HCT116 (cell line): ENCODE data around the gene ITIH6. TPM values are rescaled to one million over a fixed set of nuclear protein-coding genes. Genes with fewer than 3 reads are reported as not detected.
"Not testable (repeated sequence)": the region's sequence is repeated elsewhere in the genome, so short reads cannot be mapped to it uniquely, and the experiment has no call there.

Source experiments
- ATAC-seq: fragments of 200-7000 bp; cut with Tn5 transposase; 2 replicates; pipeline ENCODE4 v1.9.1; 2020; ENCODE audit warnings: mild to moderate bottlenecking, moderate library complexity
- BruUV-seq: library from RNA; stranded (reverse); fragments of 400-500 nt; replicated peaks from 2 replicates; lab custom pipeline; 2021; lab: Mats Ljungman, UMichigan
- CTCF ChIA-PET: fragments of 300-600 bp; sonication (Branson Sonifier 250); formaldehyde crosslinking; loops from one replicate; lab custom pipeline; 2021; ENCODE audit warnings: antibody characterized with exemption; lab: Charles Lee
- POLR2A ChIA-PET: fragments of 300-600, 350-600 bp; sonication (Branson Sonifier 250); formaldehyde crosslinking; loops from one replicate; lab custom pipeline; 2021; ENCODE audit warnings: antibody characterized with exemption; lab: Charles Lee
- RAD21 ChIA-PET, 2 experiments: fragments of 300-600 bp; sonication (Branson Sonifier 250); formaldehyde crosslinking; loops; one replicate each; lab custom pipeline; 2023; ENCODE audit warnings: low total read pairs in 2 of 2; ENCODE audit not compliant: uncharacterized antibody in 2 of 2, unreplicated experiment in 2 of 2, low non-redundant PET in 1 of 2; lab: Charles Lee
- DNase-seq: peaks from one replicate; pipeline ENCODE4 v3.0.0-alpha.2; 2010; ENCODE audit warnings: low read depth, low spot score
- H2AFZ ChIP-seq: fragments of 200-600 bp; shearing (Covaris generic), sonication (generic); 2 replicates; pipeline ENCODE4 v1.6.1; 2017; ENCODE audit warnings: low read depth, mixed run types, mixed read lengths, antibody characterized with exemption, low read length; ENCODE audit not compliant: poor library complexity, severe bottlenecking
- H3K27ac ChIP-seq: 2 replicates; pipeline ENCODE4 v1.5.1; 2012; ENCODE audit warnings: low read depth, low read length
- H3K27me3 ChIP-seq: fragments of 200-600 bp; sonication (generic); 2 replicates; pipeline ENCODE4 v1.6.1; 2016; ENCODE audit warnings: mixed run types, low read length, mixed read lengths; ENCODE audit not compliant: insufficient read depth
- H3K36me3 ChIP-seq, 2 experiments: fragments of 200-500 bp in 1 of 2; fragments of 200-600 bp in 1 of 2; sonication (Bioruptor generic) in 1 of 2; sonication (generic) in 1 of 2; 2 replicates each; pipeline versions ENCODE4 v1.5.1 to v1.6.1; 2014 to 2016; ENCODE audit warnings: low read length in 2 of 2, inconsistent platforms in 1 of 2, mixed read lengths in 1 of 2, mixed run types in 1 of 2; ENCODE audit not compliant: insufficient read depth in 2 of 2, control insufficient read depth in 1 of 2
- H3K4me1 ChIP-seq, 2 experiments: fragments of 200-600 bp in 1 of 2; sonication (generic) in 1 of 2; 2 replicates each; pipeline versions ENCODE4 v1.5.1 to v1.6.1; 2012 to 2017; ENCODE audit warnings: low read length in 2 of 2, inconsistent platforms in 1 of 2, mild to moderate bottlenecking in 1 of 2, mixed read lengths in 1 of 2, mixed run types in 1 of 2, moderate library complexity in 1 of 2; ENCODE audit not compliant: insufficient read depth in 2 of 2, control insufficient read depth in 1 of 2
- H3K4me2 ChIP-seq: fragments of 200-600 bp; sonication (generic); 2 replicates; pipeline ENCODE4 v1.6.1; 2017; ENCODE audit warnings: mixed run types, low read length, mixed read lengths
- H3K4me3 ChIP-seq, 2 experiments: fragments of 200-600 bp in 1 of 2; sonication (generic) in 1 of 2; replicated peaks in 1 of 2; 2 replicates each; pipeline ENCODE4 v1.5.1; 2011 to 2016; ENCODE audit warnings: low read length in 2 of 2, control low read depth in 1 of 2, low read depth in 1 of 2, mild to moderate bottlenecking in 1 of 2, mixed read lengths in 1 of 2, mixed run types in 1 of 2
- H3K79me2 ChIP-seq: fragments of 200-600 bp; sonication (generic); 2 replicates; pipeline ENCODE4 v1.6.1; 2017; ENCODE audit warnings: mild to moderate bottlenecking, mixed run types, low read length, moderate library complexity, mixed read lengths; ENCODE audit not compliant: insufficient read depth
- H3K9ac ChIP-seq: fragments of 200-600 bp; sonication (generic); 2 replicates; pipeline ENCODE4 v1.6.1; 2016; ENCODE audit warnings: low read length, mixed read lengths
- H3K9me2 ChIP-seq: fragments of 200-600 bp; sonication (generic), shearing (Covaris generic); 2 replicates; pipeline ENCODE4 v1.6.1; 2017; ENCODE audit warnings: mixed run types, mild to moderate bottlenecking, moderate library complexity; ENCODE audit not compliant: insufficient read depth
- H3K9me3 ChIP-seq, 2 experiments: fragments of 200-500 bp in 1 of 2; fragments of 200-600 bp in 1 of 2; sonication (Bioruptor generic) in 1 of 2; sonication (generic) in 1 of 2; 2 replicates each; pipeline ENCODE4 v1.6.1; 2014 to 2017; ENCODE audit warnings: low read length in 2 of 2, mixed read lengths in 2 of 2, inconsistent platforms in 1 of 2, low read depth in 1 of 2, mild to moderate bottlenecking in 1 of 2, mixed run types in 1 of 2, moderate library complexity in 1 of 2; ENCODE audit not compliant: control insufficient read depth in 1 of 2, insufficient read depth in 1 of 2
- H4K20me1 ChIP-seq: fragments of 200-600 bp; sonication (generic), shearing (Covaris generic); 2 replicates; pipeline ENCODE4 v1.6.1; 2017; ENCODE audit warnings: mixed run types, mild to moderate bottlenecking, moderate library complexity; ENCODE audit not compliant: insufficient read depth
- CBX3 ChIP-seq: IDR thresholded peaks from 2 replicates; pipeline ENCODE4 v1.6.1; 2012; ENCODE audit warnings: low read depth
- ELF1 ChIP-seq: IDR thresholded peaks from 2 replicates; pipeline ENCODE4 v1.6.1; 2012; ENCODE audit warnings: low read depth, borderline replicate concordance
- EZH2 ChIP-seq: fragments of 200-600 bp; sonication (generic); IDR thresholded peaks from 2 replicates; pipeline ENCODE4 v1.6.1; 2017; ENCODE audit warnings: antibody characterized with exemption, mixed run types
- EZH2phosphoT487 ChIP-seq: fragments of 200-600 bp; IDR thresholded peaks from 2 replicates; pipeline ENCODE4 v1.6.1; 2018; ENCODE audit warnings: antibody characterized with exemption, borderline replicate concordance
- FOSL1 ChIP-seq: IDR thresholded peaks from 2 replicates; pipeline ENCODE4 v1.6.1; 2012; ENCODE audit warnings: low read depth
- MAX ChIP-seq: IDR thresholded peaks from 2 replicates; pipeline ENCODE4 v1.6.1; 2012
- POLR2A ChIP-seq: IDR thresholded peaks from 2 replicates; pipeline ENCODE4 v1.7.0; 2011; ENCODE audit warnings: borderline replicate concordance; ENCODE audit not compliant: insufficient read depth, insufficient read length; ENCODE audit errors: extremely low read depth
- RAD21 ChIP-seq: IDR thresholded peaks from 2 replicates; pipeline ENCODE4 v1.6.1; 2012; ENCODE audit warnings: low read depth, mild to moderate bottlenecking
- SIN3A ChIP-seq: IDR thresholded peaks from 2 replicates; pipeline ENCODE4 v1.6.1; 2012; ENCODE audit warnings: low read depth
- SP1 ChIP-seq: IDR thresholded peaks from 2 replicates; pipeline ENCODE4 v1.6.1; 2012; ENCODE audit warnings: low read depth
- YY1 ChIP-seq: IDR thresholded peaks from 2 replicates; pipeline ENCODE4 v1.6.1; 2011; ENCODE audit warnings: low read length, low read depth, moderate library complexity, mild to moderate bottlenecking; ENCODE audit not compliant: insufficient replicate concordance; ENCODE audit errors: extremely low read depth
- ZBTB33 ChIP-seq: IDR thresholded peaks from 2 replicates; pipeline ENCODE4 v1.6.1; 2011; ENCODE audit warnings: mild to moderate bottlenecking, low read length, moderate library complexity; ENCODE audit not compliant: insufficient replicate concordance; ENCODE audit errors: extremely low read depth
- intact Hi-C: fragments of 100-400 bp; cut with micrococcal nuclease; formaldehyde crosslinking; loops from 2 replicates; pipeline ENCODE4 v1.10.0; 2022
- total RNA-seq: library from RNA; stranded (reverse); gene quantifications from one replicate; pipeline ENCODE4 v1.2.1, GENCODE V29; 2021; ENCODE audit not compliant: unreplicated experiment

Gene ITIH6
- total RNA-seq, 1 experiment from 2014 or later = not detected

GRCh38 chrX:54738567-54738966, 59.5 kb downstream of the ITIH6 start:
- BruUV-seq = not testable (repeated sequence)

GRCh38 chrX:54736298-54736942, 61.6 kb downstream of the ITIH6 start:
- RAD21 ChIA-PET, H3K79me2 ChIP-seq, H3K9me2 ChIP-seq, DNase-seq, H3K4me3 ChIP-seq, H3K9me3 ChIP-seq, H3K27ac ChIP-seq, POLR2A ChIA-PET, H3K9ac ChIP-seq, H3K36me3 ChIP-seq, BruUV-seq, H2AFZ ChIP-seq, H3K27me3 ChIP-seq, intact Hi-C loops, H3K4me1 ChIP-seq, ATAC-seq, H4K20me1 ChIP-seq, CTCF ChIA-PET, H3K4me2 ChIP-seq: not testable (repeated sequence)

More at GRCh38 chrX:54738567-54738966, 59.5 kb downstream of the ITIH6 start:
- POLR2A ChIA-PET, H3K27me3 ChIP-seq, H3K9me3 ChIP-seq, ATAC-seq, intact Hi-C loops, RAD21 ChIA-PET, H3K79me2 ChIP-seq, H3K36me3 ChIP-seq, DNase-seq, H3K9ac ChIP-seq, H4K20me1 ChIP-seq, H3K4me3 ChIP-seq, CTCF ChIA-PET, H3K27ac ChIP-seq, H3K4me2 ChIP-seq, H3K4me1 ChIP-seq, H2AFZ ChIP-seq, H3K9me2 ChIP-seq: not testable (repeated sequence)

- Histone ChIP-seq H3K36me3 (no peaks in the 10 kb centered on the region), H3K27me3 (no peaks in the 10 kb centered on the region), H3K9me3 (no peaks in the 10 kb centered on the region), H3K4me3 (no peak overlapping the region), H3K4me2 (peak overlapping the region; percentile 55), H4K20me1 (no peaks in the 10 kb centered on the region), H3K9ac (no peak overlapping the region), H3K79me2 (no peaks in the 10 kb centered on the region), H2AFZ (peak overlapping the region; percentile 74), H3K27ac (no peak overlapping the region), H3K4me1 (peaks cover 0 to 15% of the 10 kb centered on the region in 2 experiments; a peak in 2 of 4 replicates), H3K9me2 (no peaks in the 10 kb centered on the region)
- DNase-seq = peak; percentile 38
- ChIA-PET RAD21 (no interaction called here), POLR2A (no interaction called here), CTCF (interaction anchor here (1.0 kb wide), 1 partner anchor 79 kb away, joined by 3 read pairs; no protein-coding TSS in a partner anchor)
- intact Hi-C loops = no loop called here
- peak; percentile 88 for ATAC-seq
- BruUV-seq = no TSS peak
- no peak for TF ChIP-seq YY1
- TF ChIP-seq SIN3A = no peak
- no peak for TF ChIP-seq POLR2A
- no peak for TF ChIP-seq EZH2
- peak; percentile 30; the same call in 1 of the 2 replicates for TF ChIP-seq CBX3
- peak; percentile 78 for TF ChIP-seq FOSL1
- no peak for TF ChIP-seq RAD21
- no peak for TF ChIP-seq MAX
- no peak for TF ChIP-seq ZBTB33
- TF ChIP-seq SP1 = peak; percentile 49; the same call in 1 of the 2 replicates
- TF ChIP-seq EZH2phosphoT487 = no peak
- TF ChIP-seq ELF1 = peak; percentile 46
These were observed 76.6 kb downstream of the ITIH6 start for GRCh38 chrX:54721424-54721823.
